Transverse colon (tissue), 4 donors: ENCODE data around the gene DGKH. TPM values are rescaled to one million over a fixed set of nuclear protein-coding genes. Genes with fewer than 3 reads are reported as not detected.

Experiments used
- DNase-seq: peaks from one replicate; pipeline ENCODE4 v3.0.0-alpha.2; 2019
- H3K27ac ChIP-seq, 4 donors: fragments of 200-600 bp; sonication (generic); 2 replicates each; pipeline ENCODE4 v1.5.1; 2016 to 2018; ENCODE audit warnings: inconsistent platforms in 4 of 4
- H3K27me3 ChIP-seq: fragments of 200-600 bp; sonication (generic); 2 replicates; pipeline ENCODE4 v1.5.1; 2017; ENCODE audit warnings: inconsistent platforms
- H3K36me3 ChIP-seq, 4 donors: fragments of 200-600 bp; sonication (generic); 2 replicates each; pipeline ENCODE4 v1.5.1; 2017 to 2019; ENCODE audit warnings: inconsistent platforms in 4 of 4
- H3K4me1 ChIP-seq, 4 donors: fragments of 200-600 bp; sonication (generic); 2 replicates each; pipeline ENCODE4 v1.5.1; 2017 to 2020; ENCODE audit warnings: inconsistent platforms in 4 of 4
- H3K4me3 ChIP-seq, 4 donors: fragments of 200-600 bp; sonication (generic); 1 replicate in 1 of 4; 2 replicates in 3 of 4; pipeline versions ENCODE4 v1.5.1 to v1.6.1; 2017 to 2019; ENCODE audit warnings: inconsistent platforms in 4 of 4
- H3K9me3 ChIP-seq, 2 donors: fragments of 200-600 bp; sonication (generic); 2 replicates each; pipeline ENCODE4 v1.5.1; 2017 to 2019; ENCODE audit warnings: inconsistent platforms in 2 of 2
- CTCF ChIP-seq, 5 experiments: fragments of 200-600 bp in 3 of 5; fragments of 450-650 bp in 2 of 5; sonication (generic) in 3 of 5; IDR thresholded peaks; 1 replicate in 2 of 5; 2 replicates in 3 of 5; pipeline ENCODE4 v1.5.1; 2016 to 2017; ENCODE audit warnings: antibody characterized with exemption in 5 of 5, inconsistent platforms in 3 of 5, mild to moderate bottlenecking in 2 of 5, moderate library complexity in 1 of 5
- EP300 ChIP-seq: sonication (generic); formaldehyde crosslinking; IDR thresholded peaks from one replicate; pipeline ENCODE4 v1.6.1; 2017; ENCODE audit warnings: antibody characterized with exemption, low read depth
- POLR2A ChIP-seq: fragments of 450-650 bp; IDR thresholded peaks from one replicate; pipeline ENCODE4 v1.6.1; 2016; ENCODE audit warnings: antibody characterized with exemption, mild to moderate bottlenecking, moderate library complexity
- POLR2AphosphoS5 ChIP-seq, 3 donors: sonication (generic); formaldehyde crosslinking; IDR thresholded peaks; one replicate each; pipeline ENCODE4 v1.6.1; 2016; ENCODE audit warnings: antibody characterized with exemption in 3 of 3
- WGBS, 2 donors: methylation state at CpG; one replicate each; pipeline ENCODE4 v1.1.5; 2018; ENCODE audit warnings: low coverage in 1 of 2; 5-methylcytosine and 5-hydroxymethylcytosine counted together
- in situ Hi-C, 4 donors: fragments of 200-750 bp; cut with MboI; loops; one replicate each; pipeline versions ENCODE4 v1.15.0 to v1.15.1; 2017; ENCODE audit warnings: low sequenced_read_pairs in 3 of 4, low pct_ligation_motif_present in 1 of 4, low pct_unique_long_range_greater_than_20kb in 1 of 4
- intact Hi-C: fragments of 100-400 bp; cut with DNase I; formaldehyde crosslinking; loops from one replicate; pipeline ENCODE4 v1.15.1; 2023; ENCODE audit warnings: low total_unique reads
- total RNA-seq, 4 donors: library from RNA; depleted of rRNA; stranded (reverse); fragments of >200 nt; gene quantifications; one replicate each; pipeline ENCODE4 v1.1.0, GENCODE V29; 2016

DGKH gene
- total RNA-seq, 4 donors from 2014 or later, result 19.4 to 35.6 (median 25.0) TPM

- no peak overlapping the region for H3K4me3 ChIP-seq
- intact Hi-C loops (no loop called here), in situ Hi-C loops (no loop called here)
- peaks cover 0 to 21% (median 2%) of the 10 kb centered on the region in 4 donors for H3K36me3 ChIP-seq
- TF ChIP-seq POLR2A, result no peak
- TF ChIP-seq POLR2AphosphoS5 (IDR thresholded peaks at IDR 0.05), result no peak
- TF ChIP-seq EP300, result no peak
- TF ChIP-seq CTCF (IDR thresholded peaks at IDR 0.05), result no peak
- 79 to 92% methylated on average over 4 to 7 of the region's 7 CpGs for WGBS, 2 donors
- H3K27ac ChIP-seq, result no peak overlapping the region
- H3K4me1 ChIP-seq, result no peaks in the 10 kb centered on the region
- no peaks in the 10 kb centered on the region for H3K9me3 ChIP-seq
- DNase-seq, result no peak
- no peaks in the 10 kb centered on the region for H3K27me3 ChIP-seq
Observed at GRCh38 chr13:42189061-42189460, 140.6 kb downstream of the DGKH start.

GRCh38 chr13:42190529-42190928 lies 142.1 kb downstream of the DGKH start:
- no peaks in the 10 kb centered on the region for H3K27me3 ChIP-seq
- no peak overlapping the region for H3K27ac ChIP-seq
- no peaks in the 10 kb centered on the region for H3K9me3 ChIP-seq
- in situ Hi-C loops, result no loop called here
- no peak for DNase-seq
- intact Hi-C loops, result no loop called here
- 76 to 80% methylated on average over 1 of the region's 1 CpG for WGBS, 2 donors
- H3K4me3 ChIP-seq, result no peak overlapping the region
- H3K36me3 ChIP-seq, result peaks cover 0 to 27% (median 7%) of the 10 kb centered on the region in 4 donors
- H3K4me1 ChIP-seq, result no peaks in the 10 kb centered on the region
- no peak for TF ChIP-seq CTCF (IDR thresholded peaks at IDR 0.05)
- no peak for TF ChIP-seq EP300
- no peak for TF ChIP-seq POLR2AphosphoS5 (IDR thresholded peaks at IDR 0.05)
- TF ChIP-seq POLR2A, result no peak

GRCh38 chr13:42211704-42212464 lies 163.4 kb downstream of the DGKH start:
- WGBS, 2 donors, result 88% methylated on average over 4 to 5 of the region's 5 CpGs
- in situ Hi-C loops, result no loop called here

GRCh38 chr13:42214446-42214845 lies 166.0 kb downstream of the DGKH start:
- in situ Hi-C loops (no loop called here), intact Hi-C loops (no loop called here)
- Histone ChIP-seq H3K27ac (no peak overlapping the region), H3K9me3 (no peaks in the 10 kb centered on the region), H3K4me3 (no peak overlapping the region), H3K36me3 (peaks cover 0 to 42% (median 12%) of the 10 kb centered on the region in 4 donors), H3K27me3 (no peaks in the 10 kb centered on the region), H3K4me1 (no peaks in the 10 kb centered on the region)
- no peak for DNase-seq
- WGBS, 2 donors, result 78 to 85% methylated on average over 4 of the region's 4 CpGs
- TF ChIP-seq POLR2A, result no peak
- TF ChIP-seq EP300, result no peak
- TF ChIP-seq CTCF (IDR thresholded peaks at IDR 0.05), result no peak
- no peak for TF ChIP-seq POLR2AphosphoS5 (IDR thresholded peaks at IDR 0.05)

More at GRCh38 chr13:42211704-42212464, 163.4 kb downstream of the DGKH start:
- intact Hi-C loops, result no loop called here
- Histone ChIP-seq H3K27me3 (no peaks in the 10 kb centered on the region), H3K27ac (no peak overlapping the region), H3K4me1 (no peaks in the 10 kb centered on the region), H3K36me3 (peaks cover 0 to 31% (median 16%) of the 10 kb centered on the region in 4 donors), H3K4me3 (no peak overlapping the region), H3K9me3 (no peaks in the 10 kb centered on the region)
- TF ChIP-seq POLR2A (no peak), CTCF (IDR thresholded peaks at IDR 0.05) (no peak), POLR2AphosphoS5 (IDR thresholded peaks at IDR 0.05) (no peak), EP300 (no peak)
- DNase-seq, result no peak
